ENCODE measurements around the gene CHD2.
A peak's percentile ranks its signal among the peaks of the same experiment; 100 is the strongest.
"Not testable (repeated sequence)": the region's sequence is repeated elsewhere in the genome, so short reads cannot be mapped to it uniquely, and the experiment has no call there.

CHD2 gene

DNA sequence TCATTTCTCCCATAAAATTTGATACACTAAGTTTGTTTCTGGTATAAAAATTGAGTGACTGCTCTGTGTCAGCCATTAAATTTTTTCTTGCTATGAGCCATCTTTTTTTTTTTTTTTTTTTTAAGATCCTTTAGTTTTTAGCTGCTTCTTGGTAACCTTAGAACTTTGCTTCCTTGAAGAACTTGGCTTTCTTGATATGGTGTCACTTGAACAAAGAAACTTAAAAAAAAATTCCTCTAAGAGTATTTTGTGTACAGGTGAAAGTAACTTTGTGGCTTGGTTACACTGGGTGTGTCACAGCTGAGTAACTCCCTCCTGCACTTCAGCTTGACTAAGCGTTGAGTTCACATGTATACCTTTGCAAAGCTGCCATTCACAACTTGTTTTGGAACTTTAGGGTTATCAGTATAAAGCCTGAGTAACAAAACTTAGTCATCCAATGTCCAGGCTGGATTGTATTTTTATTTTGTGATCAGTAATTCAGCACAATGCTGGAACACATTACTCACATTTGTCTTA, 6.5 kb downstream of the CHD2 start:
- DNase-seq, result no peak

DNA sequence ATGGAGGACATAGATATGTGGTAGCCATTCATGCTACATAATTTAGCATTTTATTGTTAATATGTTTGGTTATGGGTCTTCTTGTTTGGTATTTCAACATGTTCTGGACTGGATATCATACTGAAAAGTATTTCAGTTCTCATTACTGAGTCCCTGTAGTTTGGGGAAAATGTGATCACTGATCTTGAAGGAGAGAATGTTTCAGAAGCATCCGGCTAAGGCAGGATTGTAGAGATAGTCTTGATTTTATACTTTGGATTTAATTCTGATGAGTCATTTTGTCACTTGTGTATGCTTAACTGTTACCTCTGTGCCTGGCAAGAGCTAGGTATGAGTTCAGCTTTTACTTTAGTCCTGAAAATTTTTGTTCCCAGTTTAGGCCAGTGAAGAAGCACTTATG, 7.1 kb downstream of the CHD2 start:
- no peak for DNase-seq

- DNase-seq, result no peak
Measured at GRCh38 chr15:92907896-92908712, 8.0 kb downstream of the CHD2 start.

- DNase-seq, result no peak
Measured at GRCh38 chr15:92908713-92909057, 8.6 kb downstream of the CHD2 start.

DNA sequence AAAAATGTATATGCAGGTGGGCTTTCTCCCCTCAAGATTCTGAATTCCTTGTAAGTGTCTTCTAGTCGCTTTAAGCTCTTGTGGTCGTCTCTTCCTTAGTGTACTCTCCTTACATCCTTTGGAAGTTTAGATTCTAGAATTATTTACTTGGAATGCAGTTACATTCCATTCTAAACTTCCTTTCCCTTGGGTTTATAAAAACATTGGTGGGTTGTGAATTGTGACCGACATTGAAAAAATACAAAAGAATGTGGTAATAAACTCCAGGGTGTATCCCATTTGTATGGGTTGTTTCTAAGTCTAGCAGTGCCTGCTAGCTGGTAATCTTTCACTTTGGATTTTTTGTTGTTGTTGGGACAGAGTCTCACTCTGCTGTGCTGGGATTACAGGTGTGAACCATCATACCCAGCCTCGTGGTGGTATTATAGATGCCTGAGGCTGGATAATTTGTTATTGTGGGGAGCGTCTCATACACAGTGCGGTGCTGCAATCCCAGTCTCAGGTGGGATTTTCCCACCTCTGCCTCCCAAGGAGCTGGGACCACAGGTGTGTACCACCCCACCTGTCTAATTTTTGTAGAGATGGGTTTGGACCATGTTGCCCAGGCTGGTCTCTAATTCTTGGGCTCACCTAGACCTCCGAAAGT, 9.1 kb downstream of the CHD2 start:
- DNase-seq, result no peak

DNA sequence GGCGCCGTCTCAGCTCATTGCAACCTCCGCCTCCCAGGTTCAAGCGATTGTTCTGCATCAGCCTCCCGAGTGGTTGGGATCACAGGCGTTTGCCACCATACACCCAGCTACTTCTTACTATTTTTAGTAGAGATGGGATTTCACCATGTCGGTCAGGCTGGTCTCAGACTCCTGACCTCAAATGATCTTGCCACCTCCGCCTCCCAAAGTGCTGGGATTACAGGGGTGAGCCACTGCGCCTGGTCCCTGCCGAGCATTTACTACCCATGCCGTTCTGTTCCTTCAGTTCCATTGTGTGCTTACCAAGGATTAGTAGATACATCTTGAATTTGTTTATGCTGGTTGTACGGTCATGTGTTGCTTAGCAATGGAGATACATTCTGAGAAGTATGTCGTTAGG, 10.3 kb downstream of the CHD2 start:
- DNase-seq, result no peak

DNA sequence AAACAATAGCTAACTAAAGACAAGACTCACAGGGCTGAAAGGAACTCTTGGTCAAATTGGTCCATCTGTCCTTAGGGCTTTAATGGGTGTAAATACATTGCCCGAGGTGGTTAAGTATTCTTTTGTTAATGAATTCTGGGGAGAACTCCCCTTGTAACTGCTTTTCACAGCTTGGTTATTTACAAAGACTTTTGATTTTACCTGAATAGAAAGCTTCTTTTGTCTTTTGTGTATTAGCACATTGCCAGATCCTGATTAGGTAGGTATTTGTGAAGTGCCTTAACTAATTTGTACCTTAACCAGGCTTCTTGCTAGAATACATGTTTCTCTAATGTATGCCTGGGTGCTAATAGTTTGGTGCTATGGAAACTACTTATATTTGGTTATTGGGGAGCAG, 14.0 kb downstream of the CHD2 start:
- DNase-seq, result no peak

DNA sequence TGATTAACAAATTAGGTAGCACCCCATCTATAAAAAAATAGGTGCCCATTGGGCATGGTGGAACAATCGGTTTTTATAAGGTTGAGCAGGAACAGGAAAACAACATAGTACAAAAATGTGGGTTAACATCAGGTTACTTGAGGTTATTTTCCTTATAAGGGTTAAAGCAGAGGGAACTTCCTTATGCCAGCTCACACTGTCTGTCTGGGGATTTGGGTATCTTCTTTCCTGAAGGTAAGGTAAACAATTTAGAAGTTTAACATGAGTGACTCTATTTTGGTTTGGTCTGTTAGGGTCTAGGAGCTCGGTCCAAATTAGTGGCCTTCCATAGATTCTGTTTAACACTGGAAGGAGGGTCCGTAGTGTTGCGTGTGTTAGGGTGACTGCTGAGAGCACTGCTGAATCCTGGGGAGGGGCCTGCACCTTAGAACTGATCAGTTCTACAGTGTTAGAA, 14.7 kb downstream of the CHD2 start:
- DNase-seq, result no peak

DNA sequence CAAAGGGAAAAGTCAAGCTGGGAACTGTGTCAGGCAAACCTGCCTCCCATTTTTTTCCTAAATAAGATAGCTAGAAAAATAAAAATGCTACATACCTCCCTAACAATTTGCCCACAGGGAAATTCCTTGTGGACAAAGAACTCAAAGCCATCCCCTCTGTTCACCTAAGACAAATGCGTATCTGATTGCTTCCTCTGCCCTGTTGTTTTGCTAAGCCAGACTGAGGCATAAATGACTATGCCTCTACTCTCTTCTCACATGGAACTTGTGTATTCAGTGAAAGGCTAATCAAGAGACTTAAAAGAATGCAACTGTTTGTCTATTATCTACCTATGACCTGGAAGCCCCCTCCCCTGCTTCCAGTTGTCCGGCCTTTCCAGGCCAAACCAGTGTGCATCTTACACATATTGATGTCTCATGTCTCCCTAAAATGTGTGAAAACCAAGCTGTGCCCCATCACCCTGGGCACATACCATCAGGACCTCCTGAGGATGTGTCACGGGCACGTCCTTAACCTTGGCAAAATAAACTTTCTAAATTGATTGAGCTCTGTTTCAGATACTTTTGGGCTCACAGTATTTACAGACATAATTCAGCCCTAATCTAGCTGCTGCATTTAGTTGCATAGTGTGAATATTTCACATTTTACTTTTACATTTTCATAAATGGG, 15.8 kb downstream of the CHD2 start:
- DNase-seq, result no peak

DNA sequence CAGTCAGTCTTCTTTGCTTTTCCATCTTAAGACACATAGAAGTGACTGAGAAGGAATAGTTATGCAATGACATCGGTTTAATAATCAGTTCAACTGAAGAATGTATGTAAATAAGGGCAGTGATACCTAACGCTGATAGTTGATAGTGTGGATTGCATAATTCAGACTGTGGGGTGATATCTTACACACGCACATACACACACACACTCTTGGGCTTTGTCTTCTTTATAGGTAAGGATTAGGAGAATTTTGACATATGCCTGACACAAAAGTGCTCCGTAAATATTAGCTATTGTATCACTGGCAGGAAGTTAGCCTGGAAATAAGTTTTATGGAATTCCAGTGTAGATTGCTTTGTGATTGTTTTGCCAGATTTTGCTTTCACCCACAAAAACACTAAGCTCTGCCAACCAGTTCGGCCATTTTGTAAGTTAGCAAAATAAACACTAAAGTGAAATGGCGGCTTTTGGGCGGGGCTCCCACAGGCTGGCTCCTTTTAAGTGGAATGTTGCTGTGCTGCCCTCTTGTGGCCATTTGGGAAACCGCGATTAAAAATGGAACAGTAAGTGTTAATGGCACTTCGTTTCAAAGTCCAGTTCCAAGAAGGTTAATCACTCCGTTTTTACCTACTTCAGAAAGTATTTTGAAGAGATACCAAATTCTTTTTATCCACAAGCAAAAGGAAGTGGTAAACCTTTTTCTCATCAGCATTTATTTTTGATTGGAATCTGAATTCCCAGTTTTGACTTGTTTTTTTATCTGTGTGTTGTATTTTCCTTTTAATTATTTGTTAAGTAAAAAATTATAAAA, 17.7 kb downstream of the CHD2 start:
- peak; percentile 94 for DNase-seq

GRCh38 chr15:92918881-92919280, 18.8 kb downstream of the CHD2 start:
- not testable (repeated sequence) for DNase-seq

GRCh38 chr15:92920595-92921161, 20.6 kb downstream of the CHD2 start:
- no peak for DNase-seq

GRCh38 chr15:92921215-92922131, 21.3 kb downstream of the CHD2 start:
- no peak for DNase-seq

DNA sequence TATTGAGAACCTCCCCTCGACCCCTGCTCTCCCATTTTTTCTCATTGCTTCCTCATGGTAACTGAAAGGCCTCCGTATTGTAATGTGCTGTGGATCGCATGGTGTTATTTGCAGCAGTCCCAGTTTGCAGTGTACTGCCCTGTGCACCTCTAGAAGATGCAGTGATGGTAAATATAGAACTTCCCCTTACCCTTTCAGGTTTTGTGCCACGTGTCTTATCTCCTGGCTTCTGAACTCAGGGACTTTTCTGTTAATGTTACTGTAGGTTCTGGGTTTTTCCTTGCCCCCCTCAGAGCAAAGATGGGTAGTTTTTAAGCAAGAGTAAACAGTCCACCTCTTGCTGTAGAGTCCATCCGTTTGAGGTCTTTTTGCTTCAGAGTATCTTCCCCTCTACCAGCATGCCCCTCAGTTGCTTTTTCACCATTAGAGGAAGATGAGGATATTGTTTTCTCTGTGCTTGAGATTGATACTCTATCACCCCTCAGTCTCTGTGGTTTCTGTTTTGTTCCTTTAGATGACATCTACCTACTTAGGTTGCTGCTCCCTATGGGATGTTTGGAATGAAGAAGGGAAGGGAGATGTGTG, 22.4 kb downstream of the CHD2 start:
- DNase-seq, result no peak

- DNase-seq, result no peak
Measured at GRCh38 chr15:92924216-92924615, 24.1 kb downstream of the CHD2 start.

GRCh38 chr15:92925454-92925853, 25.3 kb downstream of the CHD2 start:
- no peak for DNase-seq

DNA sequence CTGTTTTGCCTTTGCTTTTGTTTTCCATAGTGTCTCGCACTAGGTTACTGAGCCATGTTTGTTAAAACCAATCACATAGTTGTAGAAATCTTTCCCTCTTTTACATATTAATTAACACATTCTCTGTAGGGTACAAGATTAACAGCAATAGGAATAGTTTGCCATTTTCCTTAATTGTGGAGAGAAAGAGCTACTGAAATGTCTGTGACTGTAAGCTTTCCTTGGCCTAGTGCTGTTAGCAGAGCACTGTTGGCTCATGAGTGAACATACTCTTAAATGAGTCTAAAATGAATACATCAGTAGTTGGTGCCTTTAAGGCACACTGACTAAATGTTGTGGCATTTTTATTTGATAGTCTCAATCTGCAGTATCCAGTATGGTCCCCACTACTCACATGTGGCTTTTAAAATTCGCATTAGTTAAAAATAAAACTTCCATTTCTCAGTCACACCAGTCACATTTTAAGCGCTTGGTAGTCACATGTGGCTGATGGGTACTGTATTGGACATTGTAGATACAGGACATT, 28.2 kb downstream of the CHD2 start:
- DNase-seq, result no peak

- no peak for DNase-seq
Measured at GRCh38 chr15:92929002-92929401, 28.9 kb downstream of the CHD2 start.

GRCh38 chr15:92930054-92930621, 30.0 kb downstream of the CHD2 start:
- DNase-seq, result no peak

DNA sequence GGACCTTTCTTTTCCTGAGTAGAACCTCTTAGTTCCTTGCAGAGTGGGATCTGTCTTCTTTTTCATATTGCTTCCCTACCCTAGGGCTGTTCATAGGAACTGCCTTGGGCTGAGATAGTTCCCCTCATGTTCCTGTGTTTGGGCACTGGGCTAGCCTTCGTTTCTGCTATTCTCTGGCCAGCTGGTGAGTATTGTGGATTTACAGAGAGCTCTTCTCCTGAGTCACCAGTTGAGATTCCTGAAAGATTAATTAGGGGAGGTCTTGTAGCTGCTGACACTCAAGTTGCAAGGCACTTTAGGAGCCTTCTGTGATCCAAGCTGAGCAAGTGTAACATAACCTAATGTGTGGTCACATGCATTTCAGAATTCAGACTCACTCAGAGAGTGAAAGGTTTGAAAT, 30.7 kb downstream of the CHD2 start:
- no peak for DNase-seq

Data from femur (tissue), 1 donor.